GM18858 (cell line): Measurements from ENCODE around the gene ADAMTS15.

Source experiments
- ATAC-seq: cut with Tn5 transposase; IDR thresholded peaks from one replicate; pipeline ENCODE4 v1.9.1; 2021; ENCODE audit not compliant: unreplicated experiment

Gene ADAMTS15

DNA sequence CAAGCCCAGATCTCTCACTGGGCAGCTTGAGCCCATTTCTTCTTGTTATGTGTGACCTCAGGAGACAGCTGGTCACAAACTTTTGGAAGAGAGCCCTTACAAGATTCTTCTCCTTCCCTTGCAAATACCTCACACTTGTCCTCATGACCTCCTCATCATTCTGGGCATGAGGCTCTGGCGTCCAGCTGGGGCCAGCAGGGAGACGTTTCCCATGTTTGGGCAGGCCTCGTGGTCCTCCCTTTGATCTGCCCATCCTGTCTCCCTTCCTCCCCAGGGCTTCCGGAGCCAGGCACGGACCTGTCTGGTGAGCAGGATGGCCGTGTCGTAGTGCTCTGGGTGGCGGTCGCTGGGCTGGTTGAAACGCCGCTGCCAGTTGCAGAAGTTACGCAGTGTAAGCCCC is 29.7 kb upstream of the ADAMTS15 start:
- no peak for ATAC-seq

DNA sequence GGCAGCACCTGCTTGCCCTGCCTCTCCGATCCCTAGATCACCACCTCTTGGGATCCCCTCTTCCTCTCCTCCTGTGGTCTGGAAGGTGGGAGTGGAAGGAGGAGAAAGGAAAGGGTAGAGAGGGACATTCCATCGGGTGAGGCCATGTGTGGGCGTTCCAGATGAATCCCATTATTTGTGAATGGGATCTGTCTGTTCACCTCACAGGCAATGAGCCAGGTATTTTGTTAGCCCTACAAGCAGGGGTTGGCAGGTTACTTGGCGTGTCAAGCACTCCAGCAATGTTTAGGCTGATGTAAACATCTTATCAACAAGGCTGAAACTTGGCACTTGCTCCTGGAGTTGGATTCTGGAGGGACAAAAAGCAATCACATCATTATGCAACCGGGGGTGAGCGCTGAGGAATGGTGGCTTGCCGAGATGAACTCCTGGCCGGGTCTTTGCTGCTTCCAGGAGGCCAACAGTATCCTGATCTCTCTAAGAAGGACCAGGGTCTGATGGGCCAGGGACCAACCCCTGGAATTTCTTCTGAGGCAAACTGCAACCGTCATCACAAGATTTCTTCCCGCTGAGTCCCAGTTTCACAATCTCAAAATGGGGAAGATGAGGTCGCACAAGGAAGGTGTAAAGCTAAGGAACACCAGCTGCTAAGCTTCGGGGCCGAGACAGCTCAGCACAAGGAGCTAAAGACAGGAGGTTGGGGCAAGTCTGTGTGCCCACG is 27.8 kb upstream of the ADAMTS15 start:
- ATAC-seq = no peak

DNA sequence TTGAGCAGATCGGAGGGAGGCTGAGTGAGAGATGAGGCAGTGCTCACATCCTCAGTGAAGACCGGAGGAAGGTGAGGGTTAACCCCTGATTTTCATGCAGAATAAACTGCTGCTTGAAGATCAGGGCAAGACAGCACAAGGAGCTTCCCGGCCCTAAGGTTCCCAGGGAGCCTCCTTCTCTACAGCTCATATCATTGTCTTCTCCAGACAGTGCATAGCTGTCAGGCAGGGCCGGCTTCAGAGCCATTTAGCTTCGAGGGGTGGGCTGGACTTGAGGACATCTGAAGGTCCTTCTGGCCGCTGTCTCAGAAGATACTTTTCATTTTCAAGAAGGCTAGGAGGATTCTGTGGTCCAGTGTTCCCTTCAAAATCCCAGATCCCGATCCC is 27.3 kb upstream of the ADAMTS15 start:
- no peak for ATAC-seq

DNA sequence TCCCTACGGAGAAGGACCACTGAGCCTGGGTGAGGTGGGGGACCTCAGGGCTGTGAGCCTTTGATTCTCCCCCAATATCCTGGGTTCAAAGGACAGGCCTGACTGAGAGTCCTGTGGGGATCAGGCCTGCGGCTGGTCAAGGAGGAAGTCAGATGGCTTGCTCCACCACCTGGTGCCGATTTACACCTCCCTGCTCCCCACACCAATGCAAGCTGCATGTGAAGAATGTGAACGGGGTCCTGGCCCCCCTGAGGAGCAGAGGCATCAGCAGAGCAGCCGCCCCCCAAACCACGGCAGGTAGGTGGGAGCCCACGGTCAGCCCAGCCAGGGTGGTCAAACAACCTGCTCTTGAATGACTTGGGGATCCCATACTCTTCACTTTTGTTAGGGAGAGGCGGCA is 26.7 kb upstream of the ADAMTS15 start:
- ATAC-seq = no peak

DNA sequence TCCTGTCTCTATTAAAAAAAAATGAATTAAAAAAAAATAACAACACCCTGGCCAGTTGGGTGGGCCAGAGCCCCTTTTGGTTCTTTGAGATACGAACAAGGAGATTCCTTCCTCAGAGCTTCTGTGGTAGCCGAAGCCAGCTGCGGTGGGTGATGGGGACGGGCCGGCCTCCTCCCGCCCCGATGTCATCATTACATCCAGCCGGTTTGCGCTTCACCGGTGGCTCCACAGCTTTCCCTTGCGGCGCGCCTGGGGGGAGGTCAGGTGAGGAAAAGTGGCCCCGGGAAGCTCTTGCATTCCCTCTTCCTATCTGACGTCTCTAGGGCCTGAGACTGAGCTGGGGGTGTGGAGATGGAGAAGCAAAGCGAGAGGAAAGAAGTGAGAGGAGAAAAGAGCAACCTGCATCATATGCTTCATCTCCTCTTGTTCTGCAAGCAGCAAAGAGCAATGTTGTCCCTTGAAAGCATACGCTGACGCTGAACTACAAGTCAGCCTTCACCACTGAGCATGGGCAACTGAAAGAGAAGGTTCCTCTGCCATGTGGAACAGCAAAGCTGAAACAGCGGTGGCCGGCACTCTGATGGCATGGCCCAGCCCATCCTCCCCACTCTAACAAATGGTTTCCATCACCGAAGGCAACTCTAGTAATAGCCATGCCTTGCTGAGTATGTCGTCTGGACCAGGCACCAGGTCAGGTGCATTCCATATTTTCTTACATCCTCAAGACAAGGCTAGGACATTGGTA is 26.0 kb upstream of the ADAMTS15 start:
- ATAC-seq = no peak

DNA sequence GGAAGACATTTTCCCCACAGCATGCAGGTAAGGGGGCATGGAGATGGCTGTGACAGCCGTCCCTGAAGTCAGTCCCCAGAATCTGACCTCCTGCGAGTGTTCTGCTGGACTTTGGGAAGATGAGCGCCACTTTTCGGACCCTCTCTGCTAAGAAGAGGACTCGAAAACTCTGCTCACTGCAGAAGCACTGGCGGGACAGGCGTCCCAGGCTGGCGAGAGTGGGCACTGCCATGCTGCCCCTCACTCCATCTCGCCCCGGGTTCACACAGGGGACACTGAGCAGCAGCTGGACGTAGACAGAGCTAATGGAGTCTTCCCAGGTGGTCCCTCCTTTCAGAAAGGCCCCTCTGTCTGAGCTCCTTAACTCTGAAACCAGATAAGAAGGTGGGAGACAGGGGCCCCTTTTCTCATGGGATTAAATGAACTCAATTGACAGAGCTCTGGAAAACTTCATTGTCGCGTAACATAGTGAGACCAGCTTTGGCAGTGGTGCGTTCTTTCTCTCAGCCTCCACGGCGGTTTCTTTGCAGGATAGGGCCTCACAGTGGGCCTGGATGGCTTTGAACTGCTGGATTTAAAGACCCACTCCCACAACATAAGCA is 24.8 kb upstream of the ADAMTS15 start:
- no peak for ATAC-seq

DNA sequence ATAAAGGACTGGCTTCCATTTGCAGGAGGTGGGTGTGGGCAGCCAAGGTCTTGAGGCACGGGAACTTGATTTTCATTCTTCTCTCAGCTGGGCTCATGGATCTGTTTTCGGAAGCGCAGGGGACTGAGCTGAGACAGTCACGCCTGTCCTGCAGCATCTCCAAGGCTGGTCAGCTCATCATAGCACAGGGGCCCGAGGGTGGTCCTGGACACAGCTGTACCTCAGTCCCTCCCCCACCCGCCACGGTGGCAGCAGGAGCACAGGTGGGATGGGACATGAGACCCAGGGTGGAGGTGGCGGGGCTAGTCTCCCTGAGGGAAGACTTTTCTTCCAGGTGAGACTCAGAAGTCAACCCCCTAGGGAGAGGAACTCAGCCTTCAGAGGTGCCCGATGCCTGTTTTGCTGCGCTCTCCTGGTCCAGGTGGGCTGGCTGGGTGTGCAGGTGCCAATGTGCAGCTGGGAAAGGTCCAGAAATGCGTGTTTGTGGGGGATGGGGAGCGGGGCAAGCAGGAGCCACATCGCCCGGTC is 23.8 kb upstream of the ADAMTS15 start:
- no peak for ATAC-seq

DNA sequence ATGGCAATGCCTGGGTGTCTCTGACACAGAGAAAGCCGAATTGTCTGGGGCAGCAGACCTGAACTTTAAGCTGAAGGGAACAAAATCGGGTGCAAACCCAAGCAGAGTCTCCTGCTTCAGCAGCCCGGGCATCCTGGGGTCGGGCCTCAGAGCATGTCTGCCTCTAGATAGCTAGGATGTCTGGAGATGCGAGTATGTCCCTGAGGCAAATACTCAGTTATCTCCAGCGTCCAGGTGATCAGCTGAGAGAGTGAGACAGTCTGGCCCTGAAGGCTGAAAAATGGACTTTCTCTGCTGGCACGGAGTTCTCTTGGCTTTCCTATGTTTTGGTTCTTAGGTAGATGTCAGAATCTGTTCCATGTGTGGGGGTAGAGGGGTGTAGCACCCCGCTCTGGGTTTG is 23.3 kb upstream of the ADAMTS15 start:
- ATAC-seq = no peak

DNA sequence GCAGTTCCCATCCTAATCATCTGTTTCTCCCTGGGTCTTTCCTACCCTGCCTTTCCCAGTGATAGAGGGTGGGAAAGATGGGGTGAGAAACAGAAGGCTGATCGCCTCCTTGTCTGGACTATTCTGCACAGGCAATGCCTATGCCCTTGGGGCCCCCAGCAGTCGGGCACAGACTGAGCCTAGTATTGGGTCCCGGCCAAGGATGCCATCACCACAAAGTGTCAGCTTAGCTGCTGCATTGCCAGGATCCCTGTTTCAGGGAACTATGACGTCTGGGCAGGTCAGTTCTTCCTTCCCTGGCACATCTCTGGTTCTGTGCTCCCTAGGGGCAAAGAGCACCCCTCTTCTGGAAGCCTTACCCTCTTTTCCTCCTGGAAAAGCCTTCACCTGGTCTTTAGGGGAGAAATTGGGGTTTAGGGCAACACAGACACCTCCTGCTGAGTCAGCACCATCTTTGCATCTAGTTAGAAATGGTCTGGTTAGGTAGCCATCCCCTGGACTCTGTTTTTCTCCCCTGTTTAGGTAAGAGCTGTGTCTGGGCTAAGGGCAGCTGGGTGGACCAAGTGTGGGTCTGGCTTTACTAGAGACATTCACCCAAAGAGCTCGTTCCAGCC is 22.1 kb upstream of the ADAMTS15 start:
- ATAC-seq = no peak

DNA sequence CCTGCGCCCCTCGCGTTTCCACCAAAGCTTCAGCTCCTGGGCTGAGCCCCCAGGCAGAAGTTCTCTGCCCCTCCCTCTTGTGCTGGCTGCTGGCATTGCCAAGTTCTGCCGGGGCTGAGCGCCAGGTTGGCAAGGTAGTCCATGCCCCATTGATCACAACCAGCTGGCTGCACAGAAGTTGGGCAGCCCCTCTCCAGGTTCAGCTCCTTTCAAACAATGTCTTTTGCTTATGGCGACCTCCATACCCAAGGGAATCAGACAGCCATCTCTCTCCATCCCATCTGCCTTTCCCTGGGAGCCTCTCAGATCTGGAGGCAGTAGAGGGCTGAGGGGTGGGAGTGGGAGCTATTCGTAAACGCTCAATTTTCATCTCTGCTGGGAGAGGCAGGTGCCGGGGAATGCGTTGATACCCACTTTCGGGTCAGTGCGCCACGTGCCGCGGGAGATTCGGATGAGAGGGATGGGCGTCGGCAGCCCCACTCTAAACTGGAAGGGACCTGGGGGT is 21.6 kb upstream of the ADAMTS15 start:
- ATAC-seq = no peak

DNA sequence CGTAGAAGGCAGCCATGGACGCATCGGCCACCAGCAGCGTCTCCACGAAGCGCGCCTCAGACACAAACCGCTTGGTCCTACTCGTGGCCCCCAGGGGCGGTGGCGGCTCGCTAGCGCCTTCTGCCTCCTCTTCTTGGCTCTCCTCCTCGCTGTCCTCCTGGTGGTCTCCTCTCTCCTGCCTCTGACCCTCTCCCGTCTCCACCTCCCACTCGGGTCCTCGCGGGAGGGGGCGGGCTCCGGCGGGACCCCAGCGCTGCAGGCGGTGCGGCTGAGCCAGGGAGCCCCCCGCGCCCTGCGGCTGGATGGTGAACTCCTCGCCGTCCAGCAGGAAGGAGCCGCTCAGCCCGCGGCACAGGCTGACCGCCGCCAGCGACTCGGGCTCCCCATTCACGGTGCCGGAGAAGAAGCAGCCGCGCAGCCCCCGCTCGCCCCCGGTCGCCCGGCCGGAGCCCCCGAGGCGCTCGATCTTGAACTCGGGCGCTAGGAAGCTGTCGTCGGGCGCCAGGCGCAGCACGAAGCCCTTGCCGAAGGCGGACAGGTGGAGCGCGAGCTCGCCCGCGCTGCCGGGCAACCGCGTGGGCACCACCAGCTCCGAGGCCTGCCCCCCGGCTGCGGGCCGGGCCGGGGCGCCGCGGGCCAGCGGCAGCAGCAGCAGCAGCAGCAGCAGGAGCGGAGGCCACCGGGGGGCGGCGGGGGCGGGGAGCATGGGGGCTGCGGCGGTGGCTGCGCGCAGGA is 20.7 kb upstream of the ADAMTS15 start:
- no peak for ATAC-seq

DNA sequence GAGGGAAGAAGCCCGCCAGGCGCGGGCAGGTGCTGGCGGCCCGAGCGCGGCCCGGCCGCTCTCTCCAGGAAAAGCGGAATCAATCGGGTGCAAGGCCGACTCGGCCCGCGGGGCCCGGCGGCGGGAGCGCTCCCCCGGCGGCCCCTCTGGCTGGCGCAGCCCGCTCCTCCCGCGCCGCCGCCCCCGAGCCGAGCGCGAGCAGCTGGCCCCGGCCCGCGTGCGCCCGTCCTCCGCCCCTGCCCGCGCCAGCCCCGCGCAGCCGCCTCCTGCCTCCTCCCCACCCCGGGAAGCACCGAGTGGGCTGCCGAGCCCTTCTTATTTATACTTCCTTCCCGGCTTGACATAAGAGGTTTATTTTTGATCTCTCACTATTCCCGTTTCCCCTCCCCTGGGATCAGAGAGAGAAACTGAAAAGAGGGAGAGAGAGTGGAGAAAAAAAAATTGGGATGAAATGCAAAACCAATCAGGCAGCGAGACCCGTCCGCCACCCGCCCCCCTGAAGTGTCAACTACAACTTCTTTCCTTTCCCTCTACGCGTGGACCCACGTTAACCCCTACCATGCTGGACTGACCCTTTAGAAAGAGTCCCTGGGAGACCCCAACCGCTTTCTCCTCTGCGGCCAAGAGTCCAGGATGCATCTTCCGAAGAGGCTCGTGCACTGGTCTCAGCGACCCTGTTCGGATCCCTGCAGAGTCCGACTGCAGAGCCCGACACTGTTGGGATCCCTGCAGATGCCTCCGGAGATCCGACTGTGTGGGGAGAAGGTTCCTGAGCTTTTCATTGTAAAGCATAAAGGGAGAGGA is 19.9 kb upstream of the ADAMTS15 start, which contains the start of gene ADAMTS8:
Gene ADAMTS8, minus strand, starts transcription at position 294 of the 804 bp plus-strand sequence. CDS start 323 bp downstream, outside the sequence.
- ATAC-seq = no peak

DNA sequence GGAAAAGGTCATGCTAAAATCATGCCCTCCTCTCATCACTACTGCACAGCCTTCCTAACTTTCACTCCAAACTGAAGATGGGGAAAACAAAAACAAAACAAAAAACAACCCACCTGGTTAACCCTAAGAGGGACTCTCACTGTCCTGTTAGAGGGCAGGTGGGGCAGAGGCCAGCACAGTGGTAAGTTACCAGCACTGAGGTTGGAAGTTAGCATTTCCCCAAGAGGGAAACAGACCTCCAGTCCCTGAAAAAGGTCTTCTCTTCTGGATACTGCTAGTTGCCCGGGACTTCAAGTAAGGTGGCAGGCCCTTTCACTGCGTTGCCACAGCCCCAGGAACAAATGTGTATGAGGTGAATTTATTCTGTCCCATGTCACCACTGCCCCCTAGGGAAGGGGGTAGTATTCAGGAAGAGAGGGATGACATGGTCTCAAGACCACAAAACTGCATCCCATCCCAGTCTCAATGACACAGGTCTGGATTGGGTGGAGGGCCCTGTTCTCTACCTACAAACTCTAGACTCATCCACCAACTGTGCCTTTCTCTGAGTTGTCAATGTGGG is 19.2 kb upstream of the ADAMTS15 start:
- no peak for ATAC-seq

DNA sequence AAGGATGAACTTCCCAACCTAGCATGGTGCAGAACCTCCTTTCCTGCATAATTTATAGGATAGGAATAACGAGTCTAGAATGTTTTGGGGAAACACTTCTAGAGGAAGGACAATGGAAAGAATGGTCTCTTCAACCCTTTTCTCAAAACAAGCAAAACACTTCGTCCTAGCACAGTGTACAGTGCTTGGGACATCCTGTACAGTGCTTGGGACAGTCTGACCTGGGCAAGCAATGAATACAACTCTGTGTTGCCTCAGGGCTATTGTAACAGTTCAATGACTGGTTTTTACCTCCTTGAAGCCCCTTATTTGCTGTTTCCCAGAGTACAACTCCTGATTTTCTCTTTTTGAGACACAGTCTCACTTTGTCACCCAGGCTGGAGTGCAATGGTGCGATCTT is 18.5 kb upstream of the ADAMTS15 start:
- ATAC-seq = no peak

DNA sequence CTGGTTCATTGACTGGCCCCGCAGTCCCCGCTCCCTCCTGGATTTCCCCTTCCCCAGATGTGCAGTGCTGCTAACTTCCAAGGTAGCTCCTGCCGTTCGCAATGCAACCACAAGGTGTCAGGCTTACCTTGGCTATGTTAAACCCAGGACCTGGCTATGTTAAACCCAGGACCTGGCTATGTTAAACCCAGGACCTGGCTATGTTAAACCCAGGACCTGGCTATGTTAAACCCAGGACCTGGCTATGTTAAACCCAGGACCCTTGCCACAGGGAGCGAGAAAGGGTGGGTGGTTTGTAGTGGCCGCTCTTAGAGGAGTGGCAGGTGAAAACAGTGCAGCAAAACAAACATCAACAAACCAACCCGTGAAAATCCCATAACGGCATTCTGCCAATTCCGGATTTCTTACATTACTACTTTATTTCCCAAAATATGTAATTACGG is 17.1 kb upstream of the ADAMTS15 start:
- peak; percentile 38 for ATAC-seq

DNA sequence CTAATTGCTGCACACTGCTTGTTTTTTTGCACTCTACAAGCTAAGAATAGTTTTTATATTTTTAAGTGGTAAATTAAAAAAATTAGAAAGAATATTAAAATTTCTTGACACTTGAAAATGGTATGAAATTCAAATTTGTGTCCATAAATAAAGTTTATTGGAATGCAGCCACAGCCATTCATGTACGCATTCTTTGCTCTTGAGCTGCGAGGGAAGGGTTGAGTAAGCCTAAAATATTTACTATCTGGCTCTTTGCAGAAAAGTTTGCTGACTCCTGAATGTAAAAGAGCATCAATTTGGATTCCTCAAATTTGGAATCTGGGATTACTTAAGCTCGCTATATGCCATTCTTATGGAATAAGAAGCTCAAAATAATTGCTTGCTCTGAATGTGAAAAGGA is 16.6 kb upstream of the ADAMTS15 start:
- ATAC-seq = no peak

DNA sequence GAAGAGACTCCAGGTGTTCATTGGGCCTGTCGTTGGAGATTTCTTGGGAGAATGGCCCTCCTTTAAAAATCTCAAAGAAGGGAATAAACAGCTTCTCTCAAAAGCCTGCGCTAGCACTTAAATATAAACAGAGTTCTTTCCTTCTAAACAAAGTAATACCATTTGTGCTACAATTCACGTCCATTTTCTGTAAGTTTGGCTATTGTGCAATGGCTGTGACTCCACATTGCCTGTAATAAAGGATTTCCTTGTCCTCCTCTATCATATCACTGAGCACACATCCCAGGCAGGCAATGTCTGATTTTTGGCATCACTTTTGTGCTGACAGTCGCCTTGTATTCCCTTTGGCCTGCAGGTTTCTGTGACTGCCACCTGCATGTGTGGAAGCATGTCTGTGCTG is 15.1 kb upstream of the ADAMTS15 start:
- ATAC-seq = no peak

DNA sequence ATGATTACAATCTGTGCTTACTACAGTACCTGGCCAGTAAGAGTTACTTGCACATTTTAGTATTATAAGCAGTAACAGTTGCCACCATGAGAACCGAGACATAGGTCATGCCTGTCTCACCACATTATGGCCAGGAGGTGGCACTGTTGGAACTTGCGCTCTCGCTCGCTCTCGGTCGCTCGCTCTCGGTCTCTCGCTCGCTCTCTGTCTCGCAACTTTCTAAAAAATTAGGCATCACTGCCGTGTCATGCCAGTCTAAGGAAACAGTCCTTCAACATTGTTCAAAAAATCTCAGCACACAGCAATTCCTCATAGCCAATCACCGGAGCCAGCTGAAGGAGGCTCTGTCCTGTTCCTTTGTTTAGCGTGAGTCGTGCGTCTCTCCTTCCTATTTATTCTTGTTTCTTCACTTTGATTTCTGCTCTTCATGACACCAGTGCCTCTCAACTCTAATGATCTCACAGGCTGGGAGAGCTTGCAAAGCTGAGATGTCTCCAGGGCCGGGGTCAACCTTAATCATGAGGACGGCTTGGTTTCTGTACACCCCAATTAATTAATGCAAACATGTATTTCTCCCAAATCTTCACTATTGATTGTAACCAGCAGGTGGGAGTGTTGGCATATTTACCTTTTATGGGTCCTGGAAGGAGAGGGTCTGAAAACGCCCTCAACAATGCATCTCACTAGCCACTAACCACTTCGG is 13.8 kb upstream of the ADAMTS15 start:
- peak; percentile 88 for ATAC-seq

DNA sequence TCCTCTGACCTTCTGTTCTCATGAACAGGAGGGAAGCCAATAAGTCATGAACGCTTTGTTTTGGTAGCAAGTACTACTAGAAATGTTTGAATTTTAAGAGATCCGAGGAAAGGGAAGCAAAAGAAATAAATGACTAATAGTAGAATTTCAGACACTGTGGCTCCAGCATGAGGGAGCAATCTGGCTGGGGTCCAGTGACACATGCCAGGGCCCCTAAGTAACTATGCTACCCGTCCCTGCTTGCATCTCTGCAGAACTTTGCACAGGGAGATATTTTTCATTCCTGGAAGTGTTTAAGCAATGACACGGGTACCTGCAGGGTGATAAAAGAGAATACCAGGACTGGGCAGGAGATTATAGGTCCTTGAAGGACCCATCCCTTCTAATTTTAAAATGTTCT is 12.8 kb upstream of the ADAMTS15 start:
- no peak for ATAC-seq
